NCI-H1105 (cell line): ENCODE measurements around the gene USP53.
"Not testable (repeated sequence)": the region's sequence is repeated elsewhere in the genome, so short reads cannot be mapped to it uniquely, and the experiment has no call there.

Source experiments
- DNase-seq: peaks from one replicate; lab custom pipeline; 2025; lab: John Stamatoyannopoulos, UW

Gene USP53

DNA sequence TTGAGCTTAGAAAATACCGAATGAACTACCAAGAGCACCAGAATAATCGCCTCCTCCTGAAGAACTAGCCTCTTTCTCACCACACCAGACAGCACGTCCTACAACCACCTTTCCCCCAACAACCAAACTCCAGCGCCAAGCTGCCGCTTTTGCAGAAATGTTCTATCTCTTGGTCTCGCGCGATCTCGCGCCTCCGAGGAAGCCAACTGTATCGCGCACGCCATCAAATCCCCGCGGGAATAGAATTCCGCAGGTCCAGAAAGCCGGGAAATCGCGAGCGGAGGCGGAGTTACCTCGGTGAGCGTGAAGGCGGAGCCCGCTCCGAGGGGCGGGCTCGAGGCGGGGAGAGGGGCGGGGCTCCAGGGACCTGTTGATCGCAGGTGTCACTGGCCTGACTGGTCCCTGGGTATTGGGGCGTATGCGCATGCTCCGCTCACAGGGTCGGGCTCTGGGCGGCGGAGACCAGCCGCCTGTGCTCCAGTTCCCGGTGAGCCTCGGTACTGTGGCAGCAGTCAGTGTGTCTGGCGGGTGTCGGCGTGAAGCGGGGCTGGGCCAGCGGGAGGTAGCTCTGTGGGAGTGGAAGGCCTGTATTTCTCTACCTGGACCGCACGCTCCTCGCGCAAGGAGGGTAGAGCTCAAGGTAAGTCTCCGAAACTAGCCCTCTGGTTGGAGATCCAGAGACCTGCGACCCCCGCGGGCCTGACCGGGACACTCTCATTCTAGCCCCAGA, at the start of gene USP53:
Gene USP53 (plus strand): TSS at position 480 of the 730 bp plus-strand sequence. CDS start 27,047 bp downstream, outside the sequence.
- peak; percentile 80 for DNase-seq

DNA sequence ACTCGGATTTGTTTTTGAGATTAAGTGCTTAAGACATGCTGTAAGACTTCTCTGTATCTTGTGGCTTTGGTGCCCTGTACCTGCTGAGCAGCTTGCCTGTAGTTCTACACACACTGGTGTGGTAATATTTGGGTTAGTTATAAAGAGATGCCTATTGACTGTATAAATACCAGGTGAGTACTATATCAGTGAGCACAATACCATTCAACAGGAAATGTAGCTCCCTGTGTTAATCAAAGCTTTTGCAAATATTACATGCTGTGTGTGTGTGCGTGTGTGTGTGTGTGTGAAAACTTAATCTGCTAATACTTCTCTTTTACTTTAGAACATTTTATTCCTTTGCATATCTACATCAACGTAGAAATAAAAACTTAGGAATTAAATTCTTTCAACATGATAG, 46.7 kb upstream of the USP53 start:
- DNase-seq = no peak

DNA sequence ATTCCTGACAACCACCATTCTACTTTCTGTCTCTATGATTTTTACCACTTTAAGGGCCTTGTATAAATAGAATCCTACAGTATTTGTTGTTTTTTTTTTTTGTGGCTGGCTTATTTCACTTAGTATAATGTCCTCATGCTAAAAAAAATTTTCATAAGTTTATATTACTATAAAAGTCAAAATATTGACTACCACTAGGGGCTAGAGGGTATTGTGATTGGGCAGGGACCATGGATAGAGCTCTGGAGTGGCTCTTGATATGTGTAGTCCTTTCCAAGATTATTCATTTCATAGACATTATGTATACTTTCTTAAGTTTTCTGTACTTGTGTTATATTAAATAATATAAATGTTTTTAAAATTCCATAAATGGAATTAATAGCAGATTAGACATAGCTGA, 42.3 kb upstream of the USP53 start:
- DNase-seq = no peak

DNA sequence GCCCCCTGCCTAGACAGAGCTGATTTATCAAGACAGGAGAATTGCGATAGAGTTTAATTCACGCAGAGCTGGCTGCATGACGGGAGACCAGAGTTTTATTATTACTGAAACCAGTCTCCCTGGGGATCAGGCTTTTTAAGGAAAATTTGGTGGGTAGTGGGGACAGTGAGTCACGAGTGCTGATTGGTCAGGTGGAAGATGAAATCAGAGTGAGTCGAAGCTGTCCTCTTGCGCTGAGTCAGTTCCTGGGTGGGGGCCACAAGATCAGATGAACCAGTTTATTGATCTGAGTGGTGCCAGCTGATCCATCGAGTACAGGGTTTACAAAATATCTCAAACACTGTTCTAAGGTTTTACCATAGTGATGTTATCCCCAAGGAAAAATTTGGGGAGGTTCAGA, 40.3 kb upstream of the USP53 start:
- DNase-seq = no peak

DNA sequence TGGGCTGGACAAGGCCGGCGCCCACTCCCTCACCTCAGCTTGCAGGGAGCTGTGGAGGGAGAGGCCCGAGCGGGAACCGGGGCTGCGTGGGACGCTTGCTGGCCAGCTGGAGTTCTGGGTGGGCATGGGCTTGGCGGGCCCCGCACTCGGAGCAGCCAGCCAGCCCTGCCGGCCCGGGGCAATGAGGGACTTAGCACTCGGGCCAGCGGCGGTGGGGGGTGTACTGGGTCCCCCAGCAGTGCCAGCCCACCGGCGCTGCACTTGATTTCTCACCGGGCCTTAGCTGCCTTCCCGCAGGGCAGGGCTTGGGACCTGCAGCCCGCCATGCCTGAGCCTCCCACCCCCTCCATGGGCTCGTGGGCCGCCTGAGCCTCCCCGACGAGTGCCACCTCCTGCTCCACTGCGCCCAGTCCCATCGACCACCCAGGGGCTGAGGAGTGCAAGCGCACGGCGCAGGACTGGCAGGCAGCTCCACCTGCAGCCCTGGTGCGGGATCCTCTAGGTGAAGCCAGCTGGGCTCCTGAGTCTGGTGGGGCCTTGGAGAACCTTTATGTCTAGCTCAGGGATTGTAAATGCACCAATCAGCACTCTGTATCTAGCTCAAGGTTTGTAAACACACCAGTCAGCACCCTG, 38.7 kb upstream of the USP53 start:
- not testable (repeated sequence) for DNase-seq

DNA sequence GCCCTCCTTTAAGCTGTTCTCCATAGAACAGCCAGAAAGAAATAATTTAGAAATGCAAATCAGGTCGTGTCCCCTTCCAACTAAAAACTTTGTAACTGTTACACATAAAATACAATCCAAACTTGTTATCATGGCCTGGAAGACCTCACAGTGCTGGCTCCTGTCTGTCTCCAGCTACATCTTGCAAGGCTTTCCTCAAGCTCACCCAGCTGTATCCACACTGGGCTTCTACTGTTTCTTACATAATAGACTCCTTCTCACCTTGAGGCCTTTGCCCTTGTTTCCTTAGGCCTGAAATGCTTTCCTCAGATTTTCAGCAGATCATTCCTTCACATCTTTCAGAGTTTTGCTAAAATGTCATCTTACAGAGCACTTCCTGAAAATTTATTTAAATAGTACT, 33.5 kb upstream of the USP53 start:
- DNase-seq = no peak

DNA sequence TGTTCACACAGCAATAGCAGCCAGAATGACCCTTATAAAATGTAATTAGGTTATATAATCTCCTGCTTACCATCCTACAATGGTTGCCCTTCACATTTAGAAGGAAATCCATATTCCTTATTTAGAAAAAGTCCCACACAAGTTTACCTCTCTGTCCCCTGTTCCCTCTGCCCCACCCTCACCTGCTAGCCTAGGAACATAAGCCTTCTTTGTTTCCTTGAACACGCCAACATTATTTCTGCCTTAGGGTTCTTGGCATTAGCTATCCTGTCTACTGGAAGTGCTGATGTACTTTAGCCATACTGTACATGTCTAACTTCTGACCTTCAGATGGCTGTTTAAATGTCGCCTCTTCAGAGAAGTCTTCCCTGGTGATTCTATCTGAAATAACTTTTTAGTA, 28.4 kb upstream of the USP53 start:
- no peak for DNase-seq

DNA sequence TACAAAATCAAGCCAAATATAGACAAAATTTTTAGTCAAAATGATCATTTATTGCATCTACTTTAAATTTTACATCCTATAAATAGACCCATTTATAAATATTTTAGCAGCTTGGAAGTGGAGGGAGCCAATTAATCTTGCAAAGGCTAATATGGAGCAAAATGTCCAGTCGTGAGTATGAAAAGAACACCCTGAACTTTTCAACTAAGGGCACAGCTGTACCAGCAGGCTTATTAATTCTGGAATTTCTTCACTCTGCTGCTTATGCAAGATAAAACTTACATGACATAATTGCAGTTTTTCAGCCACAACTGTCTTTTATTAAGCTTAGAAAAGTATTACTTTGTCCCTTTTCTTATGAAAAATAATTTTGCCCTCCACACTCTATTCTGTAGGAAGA, 22.9 kb upstream of the USP53 start:
- no peak for DNase-seq

DNA sequence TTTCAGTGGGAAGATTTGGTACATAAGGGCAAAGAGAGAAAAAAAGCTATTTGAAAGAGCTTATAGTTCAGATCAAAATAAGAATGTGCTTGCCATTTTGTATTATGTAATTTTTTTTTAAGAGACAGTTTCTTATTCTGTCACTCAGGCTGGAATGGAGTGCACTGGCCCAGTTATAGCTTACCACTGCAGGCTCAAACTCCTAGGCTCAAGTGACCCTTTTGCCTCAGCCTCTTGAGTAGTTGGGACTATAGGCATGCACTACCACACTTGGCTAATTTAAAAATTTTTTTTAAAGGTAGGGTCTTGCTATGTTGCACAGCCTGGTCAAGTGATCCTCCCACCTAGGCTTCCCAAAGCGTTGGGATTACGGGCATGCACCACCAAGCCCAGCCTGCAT, 22.2 kb upstream of the USP53 start:
- no peak for DNase-seq

DNA sequence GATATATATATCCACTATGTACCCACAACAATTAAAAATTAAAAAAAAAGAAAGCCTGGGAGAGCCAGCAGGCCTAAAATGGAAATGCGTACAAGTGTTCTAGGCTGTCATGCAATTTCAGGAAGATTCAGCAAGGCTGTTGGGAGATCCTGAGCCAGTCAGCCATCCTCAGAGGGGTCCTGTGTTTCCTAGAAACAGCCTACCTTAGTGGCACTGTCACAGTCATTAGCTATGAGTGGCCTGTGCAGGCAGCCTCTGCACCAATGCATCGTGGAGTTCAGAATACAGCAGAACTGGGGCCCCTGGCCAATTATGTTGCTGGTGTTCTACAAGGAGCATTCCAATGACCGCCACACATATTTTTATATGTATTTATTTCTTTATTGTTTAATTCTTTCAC, 21.0 kb upstream of the USP53 start:
- no peak for DNase-seq

DNA sequence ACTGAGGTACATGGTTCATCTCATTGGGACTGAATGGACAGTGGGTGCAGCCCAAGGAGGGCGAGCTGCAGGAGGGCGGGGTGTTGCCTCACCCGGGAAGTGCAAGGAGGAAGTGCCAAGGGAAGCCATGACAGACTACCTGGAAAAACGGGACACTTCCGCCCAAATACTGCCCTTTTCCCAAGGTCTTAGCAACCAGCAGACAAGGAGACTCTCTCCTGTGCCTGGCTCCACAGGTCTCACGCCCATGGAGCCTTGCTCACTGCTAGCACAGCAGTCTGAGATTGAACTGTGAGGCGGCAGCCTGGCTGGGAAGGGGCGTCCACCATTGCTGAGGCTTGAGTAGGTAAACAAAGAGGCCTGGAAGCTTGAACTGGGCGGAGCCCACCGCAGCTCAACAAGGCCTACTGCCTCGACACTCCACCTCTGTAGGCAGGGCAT, 14.7 kb upstream of the USP53 start:
- no peak for DNase-seq

DNA sequence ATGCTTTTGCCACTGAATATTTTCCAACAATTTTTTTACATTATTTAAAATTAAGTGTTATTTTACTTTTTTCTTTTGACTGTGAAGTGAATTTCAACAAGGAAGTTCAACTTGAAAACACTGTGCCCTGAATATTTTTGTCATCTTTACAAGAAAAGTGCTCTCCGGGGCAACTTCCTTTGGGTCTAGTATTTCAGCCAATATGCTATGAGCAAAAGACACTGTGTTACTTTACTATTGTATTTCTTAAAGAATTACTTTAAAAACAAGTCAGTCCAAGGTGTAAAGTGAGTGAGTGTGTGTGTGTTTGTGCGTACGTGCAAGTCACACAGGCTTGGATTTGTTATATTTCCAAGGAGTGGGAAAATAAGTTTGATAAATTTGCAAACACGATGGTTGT, 7.6 kb upstream of the USP53 start:
- no peak for DNase-seq

DNA sequence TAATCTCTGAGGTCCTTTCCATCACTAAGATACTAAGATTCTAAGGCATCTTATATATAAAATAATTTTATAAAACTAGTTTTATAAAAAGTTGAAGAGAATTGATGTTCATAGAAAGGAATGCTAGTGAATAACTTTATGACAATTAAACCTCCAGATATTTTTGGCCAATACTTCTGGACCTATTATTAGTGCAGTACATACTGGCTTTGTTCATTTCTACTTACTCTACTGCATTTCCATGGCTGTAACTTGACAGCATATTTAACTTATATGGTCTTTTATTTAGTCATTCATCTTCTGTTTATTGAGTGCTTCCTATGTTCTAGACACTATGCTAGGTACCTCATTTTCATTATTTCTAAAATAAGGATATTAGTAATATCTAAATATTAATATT, 6.8 kb upstream of the USP53 start:
- no peak for DNase-seq

DNA sequence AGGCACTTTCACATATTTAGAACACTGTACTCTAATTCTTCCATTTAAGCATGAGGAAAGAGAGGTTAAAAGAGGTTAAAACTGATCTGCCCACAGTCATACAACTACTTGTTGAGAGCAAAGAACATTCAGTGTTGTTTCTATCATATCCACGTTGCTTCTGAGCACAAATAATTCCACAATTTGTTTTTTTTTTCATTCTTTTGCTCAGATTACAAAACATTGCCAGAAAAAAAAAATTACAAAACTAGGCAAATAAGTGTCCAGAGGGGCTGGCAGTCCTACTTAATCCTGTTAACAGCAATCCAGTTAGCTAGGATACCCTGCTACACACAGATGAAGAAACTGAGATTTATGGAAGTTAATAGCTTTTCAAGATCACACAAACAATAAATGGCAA, 6.3 kb upstream of the USP53 start:
- DNase-seq = no peak

DNA sequence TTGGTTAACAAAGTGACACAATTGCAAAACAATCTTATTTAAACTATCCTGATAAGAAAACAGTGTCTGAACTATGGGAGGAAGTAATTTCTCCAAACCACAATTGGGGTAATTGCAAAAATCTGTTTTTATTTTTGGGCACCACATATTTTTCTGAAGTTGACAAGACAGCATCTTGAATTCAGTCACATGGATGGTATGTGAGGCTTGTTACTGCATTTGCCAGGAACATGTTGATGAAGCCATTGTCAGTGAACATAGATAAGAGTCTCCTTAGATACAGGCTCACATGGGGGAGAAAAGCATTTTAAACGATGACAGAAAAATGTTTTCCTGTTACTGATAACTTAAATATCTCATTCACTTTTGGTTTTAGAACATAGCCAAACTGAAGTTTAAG, 5.5 kb upstream of the USP53 start:
- DNase-seq = no peak

DNA sequence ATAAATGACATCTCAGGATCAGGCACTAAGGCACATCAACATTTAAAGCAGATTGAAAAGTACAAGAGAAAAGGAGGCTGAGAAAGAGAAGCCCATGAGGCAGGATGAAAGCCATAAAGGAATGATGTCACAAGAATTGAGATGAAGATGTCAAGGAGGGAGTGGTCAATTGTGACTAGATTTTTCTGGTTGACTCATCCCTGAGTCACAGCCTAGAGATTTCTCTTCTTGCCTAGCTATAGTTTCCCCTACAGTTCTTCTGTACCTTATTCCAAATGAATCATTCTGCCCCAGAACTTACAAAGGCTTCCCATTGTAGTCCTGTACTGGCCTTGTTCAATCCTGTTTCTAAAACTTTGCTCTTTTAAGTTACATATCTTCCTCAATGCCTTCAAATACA, 3.4 kb upstream of the USP53 start:
- no peak for DNase-seq

DNA sequence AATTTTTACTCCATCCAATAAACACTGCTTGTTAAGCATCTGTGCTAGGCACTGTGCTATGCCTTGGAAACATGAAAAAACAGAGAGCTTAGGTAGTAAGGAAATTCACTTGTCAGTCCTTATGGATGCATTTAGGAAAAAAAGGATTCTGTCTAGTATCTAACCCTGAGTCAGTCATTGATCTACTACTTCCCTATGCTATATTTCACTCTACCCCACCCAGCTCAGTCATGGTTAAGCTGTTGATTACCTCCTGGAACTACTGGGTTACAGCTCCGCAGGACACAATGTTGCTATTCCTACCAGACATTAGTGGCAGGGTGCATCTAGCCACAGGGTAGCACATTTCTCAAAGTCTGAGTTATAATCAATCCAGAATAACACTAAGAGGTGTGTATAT, 2.9 kb upstream of the USP53 start:
- DNase-seq = no peak

DNA sequence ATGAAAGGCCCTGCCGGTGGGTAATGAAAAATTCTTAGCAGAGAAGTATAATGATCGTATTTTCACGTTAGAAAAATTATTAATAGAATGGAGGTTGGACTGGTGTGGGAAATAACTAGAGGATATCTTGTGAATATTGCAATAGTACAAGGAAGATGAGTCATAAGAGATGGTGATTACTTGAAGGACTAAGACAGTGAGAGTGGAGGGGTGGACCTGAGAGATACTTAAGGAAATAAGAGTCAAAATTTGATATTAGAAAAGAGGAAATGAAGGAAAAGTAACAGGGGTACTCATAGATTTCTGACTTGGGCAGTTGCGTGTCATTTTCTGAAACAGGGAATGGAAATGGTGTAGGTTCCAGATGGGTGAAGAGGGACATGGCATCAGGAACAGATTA, 1.7 kb upstream of the USP53 start:
- no peak for DNase-seq

DNA sequence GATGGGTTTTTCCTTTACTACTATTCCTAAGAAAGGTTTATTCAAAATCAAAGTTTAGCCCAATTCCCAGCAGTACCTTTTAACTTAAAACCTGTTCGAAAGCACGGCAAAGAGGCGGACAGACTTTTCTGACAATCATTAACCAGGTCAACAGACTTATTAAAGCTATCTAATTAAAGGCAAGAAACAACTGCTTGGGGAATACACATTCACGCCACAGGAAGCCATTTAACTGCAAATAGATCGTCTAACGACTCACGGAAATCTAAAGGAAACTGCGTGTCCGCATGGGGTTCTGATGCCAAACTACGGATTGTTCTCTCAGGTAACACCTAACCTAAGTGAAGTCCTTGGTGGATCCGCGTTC, 663 bp upstream of the USP53 start:
- no peak for DNase-seq

DNA sequence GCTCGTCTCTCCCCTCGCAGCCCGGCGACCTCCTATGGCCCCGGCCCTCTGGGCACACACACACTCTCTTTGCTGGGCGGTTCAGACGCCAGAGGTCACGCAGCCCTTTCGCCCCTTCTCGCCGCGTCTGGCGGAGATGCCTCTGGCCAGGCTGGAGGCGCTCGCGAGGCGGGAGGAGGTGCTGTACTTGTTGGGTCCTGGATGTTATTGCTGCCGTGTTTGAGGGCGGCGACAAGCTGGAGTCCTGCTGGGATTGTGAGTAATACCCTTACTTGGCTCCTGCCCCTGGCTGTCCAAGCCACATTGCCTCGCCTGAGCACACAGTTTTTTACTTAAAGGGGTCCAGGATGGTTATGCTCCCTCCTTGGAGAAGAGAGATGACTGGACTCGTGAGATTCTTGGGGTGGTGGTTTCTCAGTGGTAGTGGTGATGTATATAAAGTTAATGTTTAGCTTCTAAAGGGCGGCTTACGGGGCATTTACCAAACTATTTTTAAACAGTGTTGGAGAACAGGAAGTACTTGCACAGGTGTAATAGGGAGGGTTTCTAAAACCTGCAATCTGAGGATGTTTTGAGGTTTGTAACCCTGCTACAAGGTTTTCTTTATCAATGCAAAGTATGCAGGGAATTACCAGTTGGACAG, 572 bp downstream of the USP53 start:
- DNase-seq = peak; percentile 35

DNA sequence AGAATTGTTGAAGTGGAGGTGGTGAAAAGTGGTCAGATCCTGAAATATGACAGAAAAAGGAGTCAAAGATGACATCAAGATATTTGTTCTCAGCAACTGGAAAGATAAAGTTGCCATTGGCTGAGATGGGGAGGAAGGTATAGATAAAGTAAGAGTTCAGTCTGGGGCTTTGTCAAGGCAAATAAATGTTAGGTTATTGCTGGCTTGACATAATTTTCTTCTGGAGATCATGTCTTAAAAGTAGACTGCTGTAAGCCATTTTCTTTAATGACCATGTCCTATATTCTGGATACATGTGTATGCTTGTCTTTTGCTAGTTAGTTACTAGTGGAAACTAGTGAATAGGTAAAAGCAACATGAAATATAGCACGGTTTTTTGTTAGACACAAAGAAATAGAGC, 5.6 kb downstream of the USP53 start:
- DNase-seq = no peak

DNA sequence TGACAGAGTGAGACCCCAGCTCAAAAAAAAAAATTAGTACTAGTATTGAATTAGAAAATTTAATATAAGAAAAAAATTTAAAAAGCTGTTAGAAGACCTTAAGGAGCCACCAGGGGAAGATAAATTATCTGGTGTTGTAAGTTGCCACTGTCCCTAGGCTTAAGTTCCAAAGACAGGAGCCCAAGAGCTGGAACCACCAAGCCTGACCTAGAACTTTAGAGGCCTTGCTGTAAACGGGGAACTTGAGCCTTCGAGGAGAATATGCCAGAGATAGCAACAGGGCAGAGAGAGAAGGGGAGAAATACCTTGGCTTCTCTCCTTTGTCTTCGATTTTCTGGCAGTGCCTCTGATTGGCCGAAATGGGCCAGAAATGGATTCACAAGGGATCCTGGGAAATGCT, 8.9 kb downstream of the USP53 start:
- DNase-seq = no peak

DNA sequence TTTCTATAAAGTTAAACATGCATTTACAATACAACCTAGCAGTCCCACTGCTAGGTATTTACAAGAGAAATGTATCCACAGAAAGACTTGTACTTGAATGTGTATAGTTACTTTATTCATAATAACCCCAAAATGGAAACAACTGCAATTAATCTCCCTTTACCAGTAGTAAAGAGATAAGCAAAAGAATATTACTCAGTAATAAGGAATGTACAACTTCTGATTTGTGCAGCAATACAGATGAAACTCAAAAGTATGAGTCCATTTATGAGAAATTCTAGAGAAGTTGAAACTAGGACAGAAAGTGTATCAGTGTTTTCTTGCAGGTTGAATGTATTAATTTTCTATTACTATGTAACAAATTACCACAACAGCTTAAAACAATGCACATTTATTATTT, 15.2 kb downstream of the USP53 start:
- DNase-seq = no peak

DNA sequence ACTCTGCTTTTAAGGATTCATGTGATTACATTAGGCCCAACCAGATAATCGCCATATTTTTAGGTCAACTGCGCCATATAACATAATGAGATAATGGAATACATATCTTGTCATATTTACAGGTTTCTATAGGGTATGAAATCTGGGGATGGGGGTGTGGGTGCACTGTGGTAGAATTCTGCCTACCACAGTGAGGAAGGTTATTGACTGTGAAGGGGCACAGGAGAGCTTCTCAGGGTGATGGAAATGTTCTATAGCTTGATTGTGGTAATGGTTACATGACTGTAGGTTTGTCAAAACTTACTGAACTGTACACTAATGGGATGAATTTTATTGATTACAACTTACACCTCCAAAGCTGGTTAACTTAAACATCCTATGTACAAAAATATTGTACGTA, 15.9 kb downstream of the USP53 start:
- DNase-seq = no peak
